GM20431 (cell line): Measurements from ENCODE around the gene GCSAM.

ENCODE experiments used
- in situ Hi-C: fragments of 300-500 bp; cut with MseI, MboI; formaldehyde crosslinking; loops from one replicate; pipeline ENCODE4 v1.15.0; 2020; ENCODE audit warnings: low sequenced_read_pairs; ENCODE audit not compliant: unreplicated experiment

The GCSAM gene

GRCh38 chr3:112132975-112133448 lies at the start of gene GCSAM:
Gene GCSAM (minus strand): TSS chr3:112133248. CDS start chr3:112133120, 128 bp downstream.
- in situ Hi-C loops = loop anchor here (25.0 kb wide), 1 partner anchor 404 kb away; no protein-coding TSS in a partner anchor

- in situ Hi-C loops = no loop called here
These were observed 42.6 kb upstream of the GCSAM start for GRCh38 chr3:112175646-112176045.

- in situ Hi-C loops = no loop called here
These were observed 42.0 kb upstream of the GCSAM start for GRCh38 chr3:112175037-112175436.

- in situ Hi-C loops = no loop called here
These were observed 38.1 kb upstream of the GCSAM start for GRCh38 chr3:112171144-112171543.

GRCh38 chr3:112170046-112170445 lies 37.0 kb upstream of the GCSAM start:
- in situ Hi-C loops = no loop called here

GRCh38 chr3:112167758-112168157 lies 34.7 kb upstream of the GCSAM start:
- in situ Hi-C loops = no loop called here

GRCh38 chr3:112149136-112149535 lies 16.1 kb upstream of the GCSAM start:
- in situ Hi-C loops = loop anchor here (25.0 kb wide), 1 partner anchor 388 kb away; no protein-coding TSS in a partner anchor

GRCh38 chr3:112143689-112144088 lies 10.6 kb upstream of the GCSAM start:
- in situ Hi-C loops = loop anchor here (25.0 kb wide), 1 partner anchor 394 kb away; no protein-coding TSS in a partner anchor

- in situ Hi-C loops = loop anchor here (25.0 kb wide), 1 partner anchor 394 kb away; no protein-coding TSS in a partner anchor
These were observed 10.2 kb upstream of the GCSAM start for GRCh38 chr3:112143251-112143650.

- in situ Hi-C loops = loop anchor here (25.0 kb wide), 1 partner anchor 396 kb away; no protein-coding TSS in a partner anchor
These were observed 8.2 kb upstream of the GCSAM start for GRCh38 chr3:112141293-112141692.

- in situ Hi-C loops = loop anchor here (25.0 kb wide), 1 partner anchor 397 kb away; no protein-coding TSS in a partner anchor
These were observed 7.5 kb upstream of the GCSAM start for GRCh38 chr3:112140584-112140983.

- in situ Hi-C loops = loop anchor here (25.0 kb wide), 1 partner anchor 399 kb away; no protein-coding TSS in a partner anchor
These were observed 5.3 kb upstream of the GCSAM start for GRCh38 chr3:112138219-112138969.

GRCh38 chr3:112137781-112138180 lies 4.7 kb upstream of the GCSAM start:
- in situ Hi-C loops = loop anchor here (25.0 kb wide), 1 partner anchor 400 kb away; no protein-coding TSS in a partner anchor

GRCh38 chr3:112136959-112137693 lies 4.1 kb upstream of the GCSAM start:
- in situ Hi-C loops = loop anchor here (25.0 kb wide), 1 partner anchor 400 kb away; no protein-coding TSS in a partner anchor

GRCh38 chr3:112136046-112136445 lies 3.0 kb upstream of the GCSAM start:
- in situ Hi-C loops = loop anchor here (25.0 kb wide), 1 partner anchor 401 kb away; no protein-coding TSS in a partner anchor

GRCh38 chr3:112134335-112135124 lies 1.5 kb upstream of the GCSAM start:
- in situ Hi-C loops = loop anchor here (25.0 kb wide), 1 partner anchor 403 kb away; no protein-coding TSS in a partner anchor

GRCh38 chr3:112133626-112134334 lies 732 bp upstream of the GCSAM start:
- in situ Hi-C loops = loop anchor here (25.0 kb wide), 1 partner anchor 404 kb away; no protein-coding TSS in a partner anchor

GRCh38 chr3:112132554-112132953 lies 494 bp downstream of the GCSAM start:
- in situ Hi-C loops = loop anchor here (25.0 kb wide), 1 partner anchor 405 kb away; no protein-coding TSS in a partner anchor

GRCh38 chr3:112132088-112132487 lies 960 bp downstream of the GCSAM start:
- in situ Hi-C loops = loop anchor here (25.0 kb wide), 1 partner anchor 405 kb away; no protein-coding TSS in a partner anchor
